T-helper 2 cell (primary cell): Measurements from ENCODE around the gene GADL1.

Source experiments
- DNase-seq, 5 experiments: peaks; one replicate each; pipeline versions ENCODE4 v3.0.0 to v3.0.0-alpha.2; 2012 to 2022

Gene GADL1

GRCh38 chr3:30754426-30754825 lies 140.0 kb downstream of the GADL1 start:
- no peak for DNase-seq

- DNase-seq = no peak
Measured at GRCh38 chr3:30753766-30754165, 140.7 kb downstream of the GADL1 start.

GRCh38 chr3:30752970-30753369 lies 141.5 kb downstream of the GADL1 start:
- peak in 1 of 5 experiments; percentile 35 for DNase-seq

- no peak for DNase-seq
Measured at GRCh38 chr3:30752491-30752890, 142.0 kb downstream of the GADL1 start.

- peak in 4 of 5 experiments; percentile 8 to 36 (median 23) for DNase-seq
Measured at GRCh38 chr3:30751610-30752299, 142.7 kb downstream of the GADL1 start.

GRCh38 chr3:30750967-30751366 lies 143.5 kb downstream of the GADL1 start:
- no peak for DNase-seq

- DNase-seq = no peak
Measured at GRCh38 chr3:30749230-30749629, 145.2 kb downstream of the GADL1 start.

- no peak for DNase-seq
Measured at GRCh38 chr3:30747771-30748281, 146.6 kb downstream of the GADL1 start.

GRCh38 chr3:30743641-30744317 lies 150.7 kb downstream of the GADL1 start:
- no peak for DNase-seq

- no peak for DNase-seq
Measured at GRCh38 chr3:30742796-30743619, 151.5 kb downstream of the GADL1 start.

- DNase-seq = no peak
Measured at GRCh38 chr3:30741889-30742288, 152.6 kb downstream of the GADL1 start.

GRCh38 chr3:30738605-30739004 lies 155.9 kb downstream of the GADL1 start:
- DNase-seq = no peak

GRCh38 chr3:30737743-30738499 lies 156.5 kb downstream of the GADL1 start:
- DNase-seq = no peak

GRCh38 chr3:30733696-30734095 lies 160.8 kb downstream of the GADL1 start:
- DNase-seq = no peak

- DNase-seq = no peak
Measured at GRCh38 chr3:30733209-30733608, 161.3 kb downstream of the GADL1 start.

GRCh38 chr3:30730967-30731366 lies 163.5 kb downstream of the GADL1 start:
- no peak for DNase-seq

- no peak for DNase-seq
Measured at GRCh38 chr3:30729936-30730335, 164.5 kb downstream of the GADL1 start.

- peak in 1 of 5 experiments; percentile 10 for DNase-seq
Measured at GRCh38 chr3:30729512-30729911, 164.9 kb downstream of the GADL1 start.

GRCh38 chr3:30728143-30728542 lies 166.3 kb downstream of the GADL1 start:
- no peak for DNase-seq

GRCh38 chr3:30724863-30725262 lies 169.6 kb downstream of the GADL1 start:
- no peak for DNase-seq

GRCh38 chr3:30723211-30723610 lies 171.2 kb downstream of the GADL1 start:
- DNase-seq = no peak

GRCh38 chr3:30721314-30721634 lies 173.2 kb downstream of the GADL1 start:
- no peak for DNase-seq
